Activated T-helper 17 cell treated with anti-CD3 and anti-CD28 coated beads, Interleukin-2, amount 50 U/mL, for 72 hours (primary cell): ENCODE results near the gene FAM120B. TPM values are rescaled to one million over a fixed set of nuclear protein-coding genes. Genes with fewer than 3 reads are reported as not detected.
"Not testable (repeated sequence)": the region's sequence is repeated elsewhere in the genome, so short reads cannot be mapped to it uniquely, and the experiment has no call there.

Experiments
- ATAC-seq: fragments of 150-1000 bp; cut with Tn5 transposase; replicated peaks from 2 replicates; pipeline ENCODE4 v1.10.0; 2021; ENCODE audit warnings: mild to moderate bottlenecking, moderate library complexity
- H3K27ac Mint-ChIP-seq: one replicate; pipeline ENCODE4 v1.8.0; 2022; ENCODE audit warnings: mixed read lengths
- H3K27me3 Mint-ChIP-seq: one replicate; pipeline ENCODE4 v1.8.0; 2022; ENCODE audit warnings: mixed read lengths
- H3K36me3 Mint-ChIP-seq: one replicate; pipeline ENCODE4 v1.8.0; 2022; ENCODE audit warnings: low read depth, mild to moderate bottlenecking, mixed read lengths
- H3K4me1 Mint-ChIP-seq: one replicate; pipeline ENCODE4 v1.8.0; 2022; ENCODE audit warnings: mixed read lengths
- H3K4me3 Mint-ChIP-seq: one replicate; pipeline ENCODE4 v1.8.0; 2022; ENCODE audit warnings: mild to moderate bottlenecking, mixed read lengths
- H3K9me3 Mint-ChIP-seq: one replicate; pipeline ENCODE4 v1.8.0; 2022; ENCODE audit warnings: mixed read lengths
- total RNA-seq, 2 donors: library from RNA; stranded (reverse); gene quantifications; one replicate each; pipeline ENCODE4 v1.2.3, GENCODE V29; 2022

The FAM120B gene, protein sequence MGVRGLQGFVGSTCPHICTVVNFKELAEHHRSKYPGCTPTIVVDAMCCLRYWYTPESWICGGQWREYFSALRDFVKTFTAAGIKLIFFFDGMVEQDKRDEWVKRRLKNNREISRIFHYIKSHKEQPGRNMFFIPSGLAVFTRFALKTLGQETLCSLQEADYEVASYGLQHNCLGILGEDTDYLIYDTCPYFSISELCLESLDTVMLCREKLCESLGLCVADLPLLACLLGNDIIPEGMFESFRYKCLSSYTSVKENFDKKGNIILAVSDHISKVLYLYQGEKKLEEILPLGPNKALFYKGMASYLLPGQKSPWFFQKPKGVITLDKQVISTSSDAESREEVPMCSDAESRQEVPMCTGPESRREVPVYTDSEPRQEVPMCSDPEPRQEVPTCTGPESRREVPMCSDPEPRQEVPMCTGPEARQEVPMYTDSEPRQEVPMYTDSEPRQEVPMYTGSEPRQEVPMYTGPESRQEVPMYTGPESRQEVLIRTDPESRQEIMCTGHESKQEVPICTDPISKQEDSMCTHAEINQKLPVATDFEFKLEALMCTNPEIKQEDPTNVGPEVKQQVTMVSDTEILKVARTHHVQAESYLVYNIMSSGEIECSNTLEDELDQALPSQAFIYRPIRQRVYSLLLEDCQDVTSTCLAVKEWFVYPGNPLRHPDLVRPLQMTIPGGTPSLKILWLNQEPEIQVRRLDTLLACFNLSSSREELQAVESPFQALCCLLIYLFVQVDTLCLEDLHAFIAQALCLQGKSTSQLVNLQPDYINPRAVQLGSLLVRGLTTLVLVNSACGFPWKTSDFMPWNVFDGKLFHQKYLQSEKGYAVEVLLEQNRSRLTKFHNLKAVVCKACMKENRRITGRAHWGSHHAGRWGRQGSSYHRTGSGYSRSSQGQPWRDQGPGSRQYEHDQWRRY
- 10 to 100 TPM; 22.5 to 27.4 TPM for total RNA-seq

DNA sequence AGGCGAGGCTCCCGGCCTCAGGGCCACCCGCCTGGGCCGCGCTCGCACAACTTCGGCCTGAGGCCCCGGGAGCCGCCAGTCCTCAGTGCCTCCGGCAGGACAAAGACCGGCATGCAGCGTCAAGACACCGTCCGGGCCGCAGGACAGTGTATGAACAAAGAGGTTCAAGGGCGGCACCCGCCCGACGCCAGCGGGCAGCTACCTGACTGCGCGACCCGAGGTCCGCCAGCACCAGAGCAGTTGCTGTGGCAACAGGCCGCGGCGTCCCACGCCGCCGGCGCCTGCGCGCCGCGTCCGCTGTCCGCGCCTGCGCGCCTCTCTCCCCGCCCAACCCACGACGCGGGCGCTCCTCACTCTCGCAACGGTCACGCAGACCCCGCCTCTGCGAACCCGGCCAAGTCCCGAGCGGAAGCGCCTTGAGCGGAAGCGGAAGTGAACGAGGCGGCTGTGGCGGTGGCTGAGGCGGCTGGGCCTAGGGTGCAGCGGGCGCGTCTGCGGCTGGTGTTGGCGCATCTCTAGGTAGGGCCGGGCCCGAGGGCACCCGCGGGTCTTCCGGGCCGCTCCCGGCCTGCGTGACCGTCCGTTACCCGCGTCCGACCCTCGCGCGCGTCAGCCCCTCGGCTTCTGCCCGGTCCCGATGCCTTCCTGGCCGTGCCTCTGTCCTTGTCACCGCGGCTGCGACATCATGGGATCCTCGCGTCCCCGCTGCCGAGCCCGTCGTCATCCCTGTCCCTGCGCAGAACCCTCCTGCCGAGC lies at the start of gene FAM120B:
Gene FAM120B (plus strand): TSS at position 435 of the 756 bp plus-strand sequence. CDS start 10,633 bp downstream, outside the sequence.
- peak; percentile 97 for ATAC-seq
- Mint-ChIP-seq H3K27ac (peak within 1 kb of the TSS; percentile 98), H3K9me3 (no peaks in the 10 kb centered on the region), H3K36me3 (peaks cover 31% of the 10 kb centered on the region), H3K27me3 (peaks cover 5% of the 10 kb centered on the region), H3K4me3 (peak within 1 kb of the TSS; percentile 98), H3K4me1 (peaks cover 38% of the 10 kb centered on the region)

- H3K4me3 Mint-ChIP-seq = no peak overlapping the region
Observed at GRCh38 chr6:170257376-170257775, 49.2 kb upstream of the FAM120B start.

GRCh38 chr6:170258407-170258806 lies 48.2 kb upstream of the FAM120B start:
- Mint-ChIP-seq H3K4me1 (no peaks in the 10 kb centered on the region), H3K27ac (no peak overlapping the region), H3K9me3 (no peaks in the 10 kb centered on the region), H3K4me3 (no peak overlapping the region), H3K27me3 (peaks cover 4% of the 10 kb centered on the region), H3K36me3 (no peaks in the 10 kb centered on the region)
- no peak for ATAC-seq

More at GRCh38 chr6:170257376-170257775, 49.2 kb upstream of the FAM120B start:
- H3K9me3 Mint-ChIP-seq = no peaks in the 10 kb centered on the region
- peaks cover 3% of the 10 kb centered on the region for H3K27me3 Mint-ChIP-seq
- ATAC-seq = no peak
- no peak overlapping the region for H3K27ac Mint-ChIP-seq
- H3K4me1 Mint-ChIP-seq = no peaks in the 10 kb centered on the region
- no peaks in the 10 kb centered on the region for H3K36me3 Mint-ChIP-seq

DNA sequence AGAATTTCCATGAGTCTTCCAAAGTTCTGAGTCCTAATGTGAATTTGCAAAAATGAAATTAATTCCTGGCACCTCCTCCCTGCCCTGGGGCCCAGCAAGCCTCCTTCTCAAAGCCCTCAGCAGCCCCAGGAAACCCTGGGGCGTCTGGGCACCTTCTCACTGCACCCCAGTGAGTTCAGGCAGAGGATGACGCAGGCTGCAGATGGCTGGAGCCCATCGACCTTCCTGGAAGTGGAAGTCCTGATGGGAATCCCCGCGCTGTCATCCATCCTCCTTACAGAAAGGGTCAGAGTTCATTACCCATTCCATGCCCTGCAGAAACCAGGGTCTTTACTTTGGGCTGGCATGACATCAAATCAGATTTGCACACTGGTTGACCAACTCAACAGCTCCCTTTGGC lies 47.3 kb upstream of the FAM120B start:
- peaks cover 6% of the 10 kb centered on the region for H3K27me3 Mint-ChIP-seq
- no peak overlapping the region for H3K27ac Mint-ChIP-seq
- H3K36me3 Mint-ChIP-seq = no peaks in the 10 kb centered on the region
- no peak overlapping the region for H3K4me3 Mint-ChIP-seq
- H3K4me1 Mint-ChIP-seq = no peaks in the 10 kb centered on the region
- H3K9me3 Mint-ChIP-seq = no peaks in the 10 kb centered on the region
- ATAC-seq = no peak

- no peak for ATAC-seq
- H3K4me3 Mint-ChIP-seq = no peak overlapping the region
- peaks cover 9% of the 10 kb centered on the region for H3K27me3 Mint-ChIP-seq
- H3K27ac Mint-ChIP-seq = no peak overlapping the region
- H3K36me3 Mint-ChIP-seq = no peaks in the 10 kb centered on the region
- H3K4me1 Mint-ChIP-seq = no peaks in the 10 kb centered on the region
- no peaks in the 10 kb centered on the region for H3K9me3 Mint-ChIP-seq
Observed at GRCh38 chr6:170260686-170261085, 45.9 kb upstream of the FAM120B start.

GRCh38 chr6:170261643-170262488 lies 44.7 kb upstream of the FAM120B start:
- Mint-ChIP-seq H3K36me3 (no peaks in the 10 kb centered on the region), H3K27me3 (peaks cover 9% of the 10 kb centered on the region), H3K9me3 (no peaks in the 10 kb centered on the region), H3K4me3 (no peak overlapping the region), H3K4me1 (no peaks in the 10 kb centered on the region), H3K27ac (no peak overlapping the region)
- no peak for ATAC-seq

DNA sequence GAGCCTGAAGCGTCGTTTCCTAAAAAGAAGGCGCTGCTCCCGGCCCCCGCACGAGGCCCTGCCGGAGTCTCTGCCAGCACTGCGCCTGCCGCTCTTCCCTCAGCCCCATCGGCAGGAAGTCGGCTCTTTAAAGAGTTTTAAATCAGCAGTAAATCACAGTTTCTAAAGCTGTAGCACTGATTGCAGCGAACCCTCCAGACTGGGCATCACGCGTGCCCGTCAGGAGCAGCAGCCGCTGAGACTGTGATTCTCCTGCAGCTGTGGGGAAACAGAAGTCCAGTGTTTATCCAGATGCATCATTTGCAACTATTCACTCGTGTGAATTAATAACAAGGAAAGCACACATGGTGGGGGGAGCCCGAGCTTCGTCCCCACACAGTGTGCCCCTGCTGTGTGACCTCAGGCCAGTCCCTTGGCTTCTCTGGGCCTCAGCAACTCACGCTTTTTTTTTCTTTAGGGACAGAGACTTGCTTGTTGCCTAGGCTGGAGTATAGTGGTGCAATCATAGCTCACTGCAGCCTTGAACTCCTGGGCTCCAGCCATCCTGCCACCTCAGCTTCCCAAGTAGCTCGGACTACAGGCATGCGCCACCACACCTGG lies 44.0 kb upstream of the FAM120B start:
- Mint-ChIP-seq H3K4me3 (no peak overlapping the region), H3K27me3 (peaks cover 10% of the 10 kb centered on the region), H3K9me3 (no peaks in the 10 kb centered on the region), H3K36me3 (no peaks in the 10 kb centered on the region), H3K27ac (no peak overlapping the region), H3K4me1 (no peaks in the 10 kb centered on the region)
- ATAC-seq = no peak

DNA sequence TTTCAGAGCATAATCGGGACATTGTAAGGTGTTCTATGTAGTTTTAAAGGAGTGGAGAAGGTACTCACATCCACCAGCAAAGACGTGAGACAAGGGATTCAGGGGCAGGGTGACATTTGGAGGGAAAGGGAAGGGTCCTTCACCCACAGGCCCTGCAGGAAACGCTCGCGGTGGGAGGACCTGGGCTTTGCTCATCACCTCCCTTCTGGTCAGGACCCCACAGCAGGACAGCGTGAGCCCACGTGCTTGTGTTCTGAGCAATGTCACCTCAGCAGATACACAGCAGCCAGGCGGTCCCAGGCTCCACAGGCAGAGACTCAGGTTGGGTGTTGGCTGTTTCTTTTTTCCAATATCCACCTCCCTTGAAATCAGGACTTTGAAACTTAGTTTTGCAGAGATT lies 43.1 kb upstream of the FAM120B start:
- Mint-ChIP-seq H3K4me1 (no peaks in the 10 kb centered on the region), H3K27ac (no peak overlapping the region), H3K4me3 (no peak overlapping the region), H3K9me3 (no peaks in the 10 kb centered on the region), H3K27me3 (peaks cover 15% of the 10 kb centered on the region), H3K36me3 (no peaks in the 10 kb centered on the region)
- no peak for ATAC-seq

- Mint-ChIP-seq H3K4me1 (no peaks in the 10 kb centered on the region), H3K36me3 (no peaks in the 10 kb centered on the region), H3K9me3 (no peaks in the 10 kb centered on the region), H3K4me3 (no peak overlapping the region), H3K27me3 (peaks cover 15% of the 10 kb centered on the region), H3K27ac (no peak overlapping the region)
- no peak for ATAC-seq
Observed at GRCh38 chr6:170264086-170264485, 42.5 kb upstream of the FAM120B start.

- not testable (repeated sequence) for H3K27ac Mint-ChIP-seq, H3K4me1 Mint-ChIP-seq, ATAC-seq, H3K9me3 Mint-ChIP-seq, H3K4me3 Mint-ChIP-seq, H3K36me3 Mint-ChIP-seq
- H3K27me3 Mint-ChIP-seq = peaks cover 15% of the 10 kb centered on the region
Observed at GRCh38 chr6:170264644-170265043, 41.9 kb upstream of the FAM120B start.

GRCh38 chr6:170265655-170266054 lies 40.9 kb upstream of the FAM120B start:
- no peaks in the 10 kb centered on the region for H3K9me3 Mint-ChIP-seq
- peaks cover 15% of the 10 kb centered on the region for H3K27me3 Mint-ChIP-seq
- no peak overlapping the region for H3K4me3 Mint-ChIP-seq
- H3K4me1 Mint-ChIP-seq = no peaks in the 10 kb centered on the region
- no peaks in the 10 kb centered on the region for H3K36me3 Mint-ChIP-seq
- no peak overlapping the region for H3K27ac Mint-ChIP-seq
- no peak for ATAC-seq

DNA sequence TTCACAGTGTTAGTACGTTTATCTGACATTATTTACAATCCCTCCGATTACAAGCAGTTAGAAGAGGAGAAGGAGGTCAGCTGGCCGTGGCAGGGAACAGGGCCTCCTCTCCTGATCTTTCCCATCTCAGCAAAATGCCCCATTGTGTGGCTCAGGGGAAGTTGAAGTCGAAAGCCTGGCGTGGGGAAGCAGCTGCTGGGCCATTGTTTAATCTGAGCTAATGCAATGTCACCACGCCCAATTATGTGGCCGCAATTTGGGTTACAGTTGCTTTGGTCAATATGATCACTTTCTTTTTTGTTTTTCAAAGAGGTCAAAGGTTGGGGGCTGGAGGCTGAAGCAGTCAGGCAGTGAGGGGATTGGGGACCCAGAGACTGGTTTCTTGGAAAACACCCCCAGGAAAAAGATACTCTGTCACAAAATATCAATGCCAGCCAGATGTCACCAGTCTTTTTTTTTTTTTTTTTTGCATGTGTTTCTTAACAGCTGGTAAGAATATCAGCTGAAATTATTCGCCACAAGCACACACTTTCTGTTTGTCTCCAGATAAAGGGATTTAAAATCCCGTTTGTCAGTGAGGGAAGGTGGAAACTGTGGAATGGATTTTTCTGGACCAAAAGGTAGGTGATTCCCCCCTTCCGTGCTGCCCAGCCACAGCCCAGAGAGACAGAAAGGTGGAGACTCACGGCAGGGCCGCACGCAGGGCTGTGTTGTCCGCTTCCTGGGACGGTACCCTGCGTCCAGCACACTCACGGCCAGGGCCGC lies 40.3 kb upstream of the FAM120B start:
- no peaks in the 10 kb centered on the region for H3K9me3 Mint-ChIP-seq
- no peak overlapping the region for H3K4me3 Mint-ChIP-seq
- H3K36me3 Mint-ChIP-seq = no peaks in the 10 kb centered on the region
- ATAC-seq = no peak
- no peaks in the 10 kb centered on the region for H3K4me1 Mint-ChIP-seq
- H3K27ac Mint-ChIP-seq = no peak overlapping the region
- H3K27me3 Mint-ChIP-seq = peaks cover 15% of the 10 kb centered on the region

DNA sequence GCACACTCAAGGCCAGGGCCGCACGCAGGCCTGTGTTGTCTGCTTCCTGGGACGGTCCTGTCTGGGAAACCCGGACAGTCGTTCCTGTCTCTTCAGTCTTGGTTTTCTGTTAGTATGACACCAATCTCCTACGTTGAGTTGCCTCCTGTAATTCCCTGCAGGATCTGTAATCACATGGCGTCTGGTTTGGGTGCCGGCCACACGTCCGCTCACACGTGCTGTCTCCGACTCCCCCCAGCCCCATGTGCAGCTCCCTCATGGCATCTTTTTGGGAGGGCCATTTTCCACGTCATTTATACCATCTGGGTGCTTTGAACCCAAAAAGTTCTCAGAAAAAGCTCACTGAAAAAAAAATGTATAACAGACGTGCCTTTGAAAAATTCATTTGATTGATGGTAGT lies 38.9 kb upstream of the FAM120B start:
- H3K9me3 Mint-ChIP-seq = no peaks in the 10 kb centered on the region
- no peak for ATAC-seq
- no peak overlapping the region for H3K4me3 Mint-ChIP-seq
- peaks cover 15% of the 10 kb centered on the region for H3K27me3 Mint-ChIP-seq
- H3K27ac Mint-ChIP-seq = no peak overlapping the region
- H3K36me3 Mint-ChIP-seq = no peaks in the 10 kb centered on the region
- peaks cover 7% of the 10 kb centered on the region for H3K4me1 Mint-ChIP-seq
